ENCODE measurements around the gene SDR9C7.

The SDR9C7 gene

DNA sequence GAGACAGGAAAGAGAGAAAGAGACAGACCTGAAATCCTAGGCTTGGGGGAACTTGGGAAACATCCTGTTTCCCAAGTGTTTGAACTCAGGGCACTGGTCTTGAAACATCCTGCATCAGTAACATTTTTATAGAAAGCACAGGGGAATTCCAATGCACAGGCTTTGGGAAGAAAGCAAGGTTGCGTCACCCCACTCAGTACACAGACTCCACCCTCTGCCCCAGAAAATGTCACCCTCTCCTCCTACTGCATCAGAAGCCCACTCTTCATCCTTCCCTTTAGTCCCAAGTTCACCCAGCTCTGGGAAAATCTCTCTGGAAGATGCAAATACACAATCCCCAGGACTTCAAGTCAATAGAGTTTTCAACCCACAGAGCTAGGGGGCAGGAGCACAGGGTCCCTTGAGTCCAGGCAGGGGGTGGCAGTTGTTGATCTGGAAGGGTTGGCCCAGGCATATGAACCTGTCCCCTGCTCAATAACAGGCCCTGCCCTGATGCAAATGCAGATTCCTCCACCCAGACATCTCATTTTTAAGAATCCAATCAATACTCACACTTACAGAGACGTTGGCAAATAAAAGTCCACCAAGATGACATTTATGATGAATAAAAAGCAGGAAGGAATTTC lies 21.5 kb upstream of the SDR9C7 start:
- H3K4me3 ChIP-seq (ENCODE audit: control insufficient read depth, low read depth, low read length), result no peak overlapping the region
- DNase-seq (ENCODE audit: low read depth), result peak; percentile 50
- TF ChIP-seq CTCF (conservative IDR thresholded peaks at IDR 0.05; ENCODE audit: control insufficient read depth, insufficient read depth, low read depth, low read length), result no peak

DNA sequence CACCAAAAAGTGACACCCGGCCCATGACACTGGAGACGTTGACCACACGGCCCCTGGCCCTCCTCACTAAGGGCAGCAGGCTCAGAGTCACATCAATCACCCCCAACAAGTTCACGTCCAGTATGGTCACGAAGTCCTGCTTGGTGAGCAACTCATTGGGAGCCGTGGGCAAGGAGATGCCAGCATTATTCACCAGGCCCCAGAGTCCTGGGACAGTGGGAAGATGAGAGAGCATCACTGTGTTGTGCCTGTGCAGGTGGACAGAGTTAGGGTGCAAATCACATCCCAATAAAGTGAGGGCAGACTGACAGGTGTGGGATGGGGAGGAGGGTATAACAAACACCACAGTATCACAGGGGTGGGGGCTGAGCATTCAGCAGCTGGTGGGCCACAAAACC lies 20.7 kb upstream of the SDR9C7 start:
- no peak overlapping the region for H3K4me3 ChIP-seq (ENCODE audit: control insufficient read depth, low read depth, low read length)
- TF ChIP-seq CTCF (conservative IDR thresholded peaks at IDR 0.05; ENCODE audit: control insufficient read depth, insufficient read depth, low read depth, low read length), result no peak
- DNase-seq (ENCODE audit: low read depth), result no peak

DNA sequence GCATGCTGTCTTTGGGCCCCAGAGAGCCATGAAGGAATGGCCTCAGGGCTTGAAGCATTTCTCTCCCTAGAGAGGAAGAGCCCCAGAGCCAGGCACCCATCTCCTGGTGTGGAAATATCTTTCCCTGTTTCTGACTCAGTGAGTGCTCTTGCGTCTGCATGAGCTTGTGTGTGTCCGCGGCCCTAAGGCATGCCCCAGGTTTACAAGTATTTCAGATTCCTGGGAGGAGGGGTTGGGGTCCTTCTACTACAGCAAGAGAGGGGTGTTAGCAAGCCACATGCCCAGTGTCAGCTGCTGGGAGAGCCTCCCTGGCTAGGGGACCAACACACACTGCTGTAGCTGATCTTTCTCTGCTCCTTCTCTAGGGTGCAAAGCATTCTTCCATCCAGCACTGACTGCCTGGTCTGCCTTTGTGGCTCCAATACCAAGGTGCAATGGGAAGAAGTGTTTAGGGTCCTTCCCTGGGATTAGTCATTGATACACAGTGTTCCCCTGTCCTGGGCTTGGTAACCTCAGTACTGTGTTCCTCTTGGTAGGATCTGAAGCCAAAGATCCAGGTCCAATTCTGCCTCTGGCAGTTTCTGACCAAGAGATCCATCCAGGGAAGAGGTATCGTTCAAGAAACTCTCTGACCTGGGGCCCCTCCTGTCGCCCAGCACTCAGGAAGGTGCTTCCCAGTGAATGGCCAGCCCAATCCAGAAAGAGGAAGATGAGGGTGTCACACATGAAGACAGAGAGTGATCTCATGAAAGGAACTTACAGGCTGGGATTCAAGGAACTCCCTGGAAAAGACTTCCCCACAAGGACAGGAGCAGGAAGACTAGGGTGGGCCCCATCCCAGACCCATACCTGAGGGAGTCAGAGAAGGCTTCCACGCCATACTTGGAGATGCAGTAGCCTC lies 20.1 kb upstream of the SDR9C7 start:
- no peak for DNase-seq (ENCODE audit: low read depth)
- no peak for TF ChIP-seq CTCF (conservative IDR thresholded peaks at IDR 0.05; ENCODE audit: control insufficient read depth, insufficient read depth, low read depth, low read length)
- H3K4me3 ChIP-seq (ENCODE audit: control insufficient read depth, low read depth, low read length), result no peak overlapping the region

GRCh38 chr12:56953314-56953713 lies 19.1 kb upstream of the SDR9C7 start:
- no peak for DNase-seq (ENCODE audit: low read depth)
- no peak overlapping the region for H3K4me3 ChIP-seq (ENCODE audit: control insufficient read depth, low read depth, low read length)
- TF ChIP-seq CTCF (conservative IDR thresholded peaks at IDR 0.05; ENCODE audit: control insufficient read depth, insufficient read depth, low read depth, low read length), result no peak

DNA sequence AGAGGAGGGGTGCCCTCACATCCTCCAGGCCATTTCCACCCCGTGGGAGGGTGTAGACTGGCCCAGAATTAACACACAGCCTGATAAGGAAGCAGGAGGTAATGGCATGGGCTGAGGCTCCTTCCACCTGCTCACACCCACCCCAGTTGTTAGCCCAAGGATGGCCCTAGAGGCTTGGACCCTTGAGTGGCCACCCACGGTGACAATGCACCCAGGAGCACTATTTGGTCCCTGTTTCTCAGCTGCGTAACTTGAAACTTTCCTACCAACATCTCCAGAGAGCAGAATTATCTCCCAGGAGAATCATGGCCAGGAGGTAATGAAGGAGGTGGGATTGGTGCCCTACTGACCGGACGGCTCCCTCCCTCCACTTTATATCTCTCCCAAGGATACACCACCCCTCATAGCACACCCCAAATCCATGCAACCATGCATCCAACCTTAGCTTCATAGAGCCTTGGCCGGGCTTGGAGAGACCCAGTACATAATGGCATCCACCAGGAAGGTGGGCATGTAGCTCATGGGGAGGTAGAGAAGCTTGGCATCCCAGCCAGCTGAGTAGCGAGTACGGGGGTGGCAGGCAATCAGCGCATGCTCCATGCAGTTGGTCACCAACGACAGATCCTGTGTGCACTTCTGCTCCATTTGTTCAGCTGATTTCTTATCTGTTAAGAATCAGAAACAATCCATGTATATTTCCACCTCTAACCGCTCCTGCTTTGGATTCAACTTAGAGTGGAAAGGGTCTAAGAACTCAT lies 17.6 kb upstream of the SDR9C7 start:
- no peak for DNase-seq (ENCODE audit: low read depth)
- H3K4me3 ChIP-seq (ENCODE audit: control insufficient read depth, low read depth, low read length), result no peak overlapping the region
- TF ChIP-seq CTCF (conservative IDR thresholded peaks at IDR 0.05; ENCODE audit: control insufficient read depth, insufficient read depth, low read depth, low read length), result no peak

GRCh38 chr12:56948881-56949280 lies 14.7 kb upstream of the SDR9C7 start:
- no peak for TF ChIP-seq CTCF (conservative IDR thresholded peaks at IDR 0.05; ENCODE audit: control insufficient read depth, insufficient read depth, low read depth, low read length)
- DNase-seq (ENCODE audit: low read depth), result no peak
- H3K4me3 ChIP-seq (ENCODE audit: control insufficient read depth, low read depth, low read length), result no peak overlapping the region

Data from fibroblast of mammary gland (primary cell).